H1 (cell line): ENCODE measurements around the gene TUBB2B. TPM values are rescaled to one million over a fixed set of nuclear protein-coding genes. Genes with fewer than 3 reads are reported as not detected.

Source experiments
- CREB1 ChIP-seq: IDR thresholded peaks from 2 replicates; pipeline ENCODE4 v1.6.1; 2012; ENCODE audit warnings: inconsistent platforms
- FOSL1 ChIP-seq: IDR thresholded peaks from 2 replicates; pipeline ENCODE4 v1.6.1; 2011; ENCODE audit warnings: mild to moderate bottlenecking, low read depth, low read length, moderate library complexity; ENCODE audit not compliant: insufficient read depth
- GABPA ChIP-seq: IDR thresholded peaks from 2 replicates; pipeline ENCODE4 v1.6.1; 2011; ENCODE audit warnings: mild to moderate bottlenecking, low read length, moderate library complexity, borderline replicate concordance; ENCODE audit not compliant: insufficient read depth
- polyA plus RNA-seq, 7 experiments: library from polyadenylated mRNA; depleted of rRNA in 3 of 7; stranded (reverse) in 5 of 7; unstranded in 2 of 7; fragments of >200 nt in 5 of 7; fragments of 200-250 nt in 2 of 7; gene quantifications; 1 replicate in 5 of 7; 2 replicates in 1 of 7; 4 replicates in 1 of 7; pipeline versions ENCODE4 v1.2.1 to v1.2.3, GENCODE V29; 2011 to 2013; ENCODE audit warnings: missing spikeins in 2 of 7, mixed read lengths in 2 of 7
- total RNA-seq: library from RNA; stranded (reverse); fragmentation: NEBNext Ultra II Directional; extraction: Animal tissue kit (Norgen Biotek cat#: 25700); gene quantifications from 2 replicates; pipeline ENCODE4 v1.2.1, GENCODE V29; 2021

The TUBB2B gene
- total and polyA plus RNA-seq, 2 of the 8 experiments (the other 6 are each of a cell fraction or from before 2014, with no cell fraction given), result 612 to 722 TPM

- TF ChIP-seq FOSL1 (no peak), CREB1 (no peak), GABPA (no peak)
Observed at GRCh38 chr6:3226042-3226441, 1.4 kb downstream of the TUBB2B start (continued).
